Fibroblast of lung (primary cell): ENCODE data around the gene CHCHD1. TPM values are rescaled to one million over a fixed set of nuclear protein-coding genes. Genes with fewer than 3 reads are reported as not detected.

Experiments
- DNase-seq, 2 donors: peaks; one replicate each; pipeline versions ENCODE4 v3.0.0 to v3.0.0-alpha.2; 2010; ENCODE audit warnings: low read depth in 2 of 2
- H2AFZ ChIP-seq: 2 replicates; pipeline ENCODE4 v1.5.1; 2012; ENCODE audit warnings: low read length, control low read depth, inconsistent platforms
- H3K27ac ChIP-seq: 2 replicates; pipeline ENCODE4 v1.5.1; 2011; ENCODE audit warnings: low read length, control low read depth; ENCODE audit not compliant: insufficient read depth
- H3K27me3 ChIP-seq: 2 replicates; pipeline ENCODE4 v1.5.1; 2011; ENCODE audit warnings: mild to moderate bottlenecking, low read length; ENCODE audit not compliant: control insufficient read depth, insufficient read depth
- H3K36me3 ChIP-seq: 2 replicates; pipeline ENCODE4 v1.5.1; 2011; ENCODE audit warnings: low read length; ENCODE audit not compliant: control insufficient read depth, insufficient read depth
- H3K4me1 ChIP-seq: 2 replicates; pipeline ENCODE4 v1.5.1; 2011; ENCODE audit warnings: low read length; ENCODE audit not compliant: control insufficient read depth, insufficient read depth; ENCODE audit errors: extremely low read depth
- H3K4me2 ChIP-seq: 2 replicates; pipeline ENCODE4 v1.5.1; 2011; ENCODE audit warnings: low read length, control low read depth; ENCODE audit not compliant: insufficient read depth; ENCODE audit errors: extremely low read depth
- H3K4me3 ChIP-seq, 4 experiments: fragments of 200-600 bp in 1 of 4; sonication (generic) in 1 of 4; replicated peaks in 1 of 4; 2 replicates each; pipeline ENCODE4 v1.5.1; 2011 to 2016; ENCODE audit warnings: low read length in 4 of 4, low read depth in 3 of 4, mild to moderate bottlenecking in 3 of 4, control low read depth in 2 of 4, inconsistent platforms in 1 of 4, mixed read lengths in 1 of 4; ENCODE audit not compliant: insufficient read depth in 1 of 4; ENCODE audit errors: control extremely low read depth in 1 of 4
- H3K79me2 ChIP-seq: 2 replicates; pipeline ENCODE4 v1.5.1; 2012; ENCODE audit warnings: mild to moderate bottlenecking, low read length, inconsistent platforms; ENCODE audit not compliant: control insufficient read depth, insufficient read depth
- H3K9ac ChIP-seq: 2 replicates; pipeline ENCODE4 v1.5.1; 2011; ENCODE audit warnings: mild to moderate bottlenecking, low read length, control low read depth; ENCODE audit not compliant: insufficient read depth
- H3K9me3 ChIP-seq: 2 replicates; pipeline ENCODE4 v1.5.1; 2012; ENCODE audit warnings: low read depth, low read length; ENCODE audit not compliant: control insufficient read depth, insufficient read depth
- H4K20me1 ChIP-seq: 2 replicates; pipeline ENCODE4 v1.5.1; 2011; ENCODE audit warnings: low read length; ENCODE audit not compliant: control insufficient read depth, insufficient read depth; ENCODE audit errors: extremely low read depth
- EZH2 ChIP-seq: IDR thresholded peaks from 2 replicates; pipeline ENCODE4 v1.5.1; 2012; ENCODE audit warnings: low read length, control low read depth, mild to moderate bottlenecking; ENCODE audit errors: missing control alignments
- polyA plus RNA-seq, 2 donors: library from polyadenylated mRNA; depleted of rRNA in 1 of 2; stranded (reverse) in 1 of 2; unstranded in 1 of 2; fragments of >200 nt; gene quantifications; 2 replicates each; pipeline ENCODE4 v1.2.1, GENCODE V29; 2011 to 2012; ENCODE audit warnings: missing spikeins in 1 of 2
- total RNA-seq: library from RNA; depleted of rRNA; stranded (reverse); fragments of >200 nt; gene quantifications from 2 replicates; pipeline ENCODE4 v1.2.1, GENCODE V29; 2014
- TF ChIP-seq, protein P1 (sequence below), 2 donors: IDR thresholded peaks in 1 of 2; conservative IDR thresholded peaks in 1 of 2; 1 replicate in 1 of 2; 2 replicates in 1 of 2; pipeline ENCODE4 v1.5.1; 2011 to 2012; ENCODE audit warnings: low read length in 2 of 2, control low read depth in 1 of 2, inconsistent platforms in 1 of 2, low read depth in 1 of 2, mild to moderate bottlenecking in 1 of 2

Gene CHCHD1
- total and polyA plus RNA-seq, 2 donors (not counting 1 experiment from before 2014, with no cell fraction given) = 21.3 to 31.0 TPM

GRCh38 chr10:73815719-73816030, 33.8 kb downstream of the CHCHD1 start:
- no peak for TF ChIP-seq EZH2
- TF ChIP-seq, protein P1, sequence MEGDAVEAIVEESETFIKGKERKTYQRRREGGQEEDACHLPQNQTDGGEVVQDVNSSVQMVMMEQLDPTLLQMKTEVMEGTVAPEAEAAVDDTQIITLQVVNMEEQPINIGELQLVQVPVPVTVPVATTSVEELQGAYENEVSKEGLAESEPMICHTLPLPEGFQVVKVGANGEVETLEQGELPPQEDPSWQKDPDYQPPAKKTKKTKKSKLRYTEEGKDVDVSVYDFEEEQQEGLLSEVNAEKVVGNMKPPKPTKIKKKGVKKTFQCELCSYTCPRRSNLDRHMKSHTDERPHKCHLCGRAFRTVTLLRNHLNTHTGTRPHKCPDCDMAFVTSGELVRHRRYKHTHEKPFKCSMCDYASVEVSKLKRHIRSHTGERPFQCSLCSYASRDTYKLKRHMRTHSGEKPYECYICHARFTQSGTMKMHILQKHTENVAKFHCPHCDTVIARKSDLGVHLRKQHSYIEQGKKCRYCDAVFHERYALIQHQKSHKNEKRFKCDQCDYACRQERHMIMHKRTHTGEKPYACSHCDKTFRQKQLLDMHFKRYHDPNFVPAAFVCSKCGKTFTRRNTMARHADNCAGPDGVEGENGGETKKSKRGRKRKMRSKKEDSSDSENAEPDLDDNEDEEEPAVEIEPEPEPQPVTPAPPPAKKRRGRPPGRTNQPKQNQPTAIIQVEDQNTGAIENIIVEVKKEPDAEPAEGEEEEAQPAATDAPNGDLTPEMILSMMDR (conservative IDR thresholded peaks at IDR 0.05 in 1 of 2, IDR thresholded peaks at IDR 0.05 in 1 of 2; ENCODE audit: low read depth in 1 of 2, low read length in 2 of 2) = no peak
- H3K27ac ChIP-seq = no peak overlapping the region
- peaks cover 9% of the 10 kb centered on the region for H3K36me3 ChIP-seq
- H3K4me2 ChIP-seq = no peak overlapping the region
- H3K4me1 ChIP-seq = peaks cover 4% of the 10 kb centered on the region
- no peaks in the 10 kb centered on the region for H3K27me3 ChIP-seq
- no peak overlapping the region for H3K4me3 ChIP-seq
- H3K9ac ChIP-seq = no peak overlapping the region
- peaks cover under 1% of the 10 kb centered on the region for H3K79me2 ChIP-seq
- no peaks in the 10 kb centered on the region for H3K9me3 ChIP-seq
- H4K20me1 ChIP-seq = no peaks in the 10 kb centered on the region
- DNase-seq = no peak
- H2AFZ ChIP-seq = no peak overlapping the region

DNA sequence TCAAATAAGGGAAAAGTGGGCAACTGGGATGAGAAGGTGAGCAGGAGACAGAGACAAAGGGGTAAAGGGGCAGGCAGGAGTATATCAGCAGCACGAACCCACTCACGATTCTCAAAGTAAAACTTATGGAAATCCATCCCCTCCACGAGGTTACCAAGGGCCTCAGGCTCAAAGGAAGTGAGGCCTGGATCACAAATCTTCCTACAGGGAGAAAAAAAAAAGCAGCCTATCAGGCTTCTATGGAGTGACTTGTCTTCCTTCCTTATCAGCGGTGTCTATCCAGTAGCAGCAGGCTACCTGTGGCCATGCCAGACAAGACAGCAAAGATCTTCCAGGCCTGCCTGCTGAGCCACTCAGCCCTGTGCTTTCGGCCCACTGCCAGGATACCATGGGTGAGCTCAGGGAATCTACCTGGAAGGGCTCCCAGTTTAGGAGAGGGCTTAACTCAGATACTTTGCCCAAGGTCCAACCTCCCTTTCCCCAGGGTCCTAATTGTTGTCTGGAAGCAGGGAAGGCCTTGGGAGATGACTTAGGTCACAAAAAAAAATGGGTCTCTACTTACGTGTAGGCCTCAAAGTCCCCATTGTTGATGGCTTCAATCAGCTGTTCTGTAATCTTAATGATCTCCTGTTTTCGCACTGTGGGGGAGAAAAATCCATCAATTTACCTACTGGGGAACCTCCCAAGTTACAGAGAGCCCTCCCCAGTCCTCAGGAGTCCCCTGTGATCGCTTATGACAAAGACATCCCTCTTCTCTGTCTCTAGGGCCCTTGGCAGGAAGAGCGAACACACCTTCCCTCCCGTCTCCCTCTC, 35.3 kb downstream of the CHCHD1 start:
- Histone ChIP-seq H3K4me3 (no peak overlapping the region), H3K9me3 (no peaks in the 10 kb centered on the region), H3K79me2 (no peaks in the 10 kb centered on the region), H3K36me3 (peaks cover 9% of the 10 kb centered on the region), H3K27me3 (no peaks in the 10 kb centered on the region), H3K27ac (no peak overlapping the region), H3K4me1 (peaks cover 4% of the 10 kb centered on the region), H4K20me1 (no peaks in the 10 kb centered on the region), H3K4me2 (no peak overlapping the region), H2AFZ (no peak overlapping the region), H3K9ac (no peak overlapping the region)
- TF ChIP-seq, protein P1 (conservative IDR thresholded peaks at IDR 0.05 in 1 of 2, IDR thresholded peaks at IDR 0.05 in 1 of 2; ENCODE audit: low read depth in 1 of 2, low read length in 2 of 2) = no peak
- no peak for TF ChIP-seq EZH2
- peak in 1 of 2 donors; percentile 20 for DNase-seq

- no peaks in the 10 kb centered on the region for H3K9me3 ChIP-seq
- no peak overlapping the region for H3K4me2 ChIP-seq
- no peak overlapping the region for H3K4me3 ChIP-seq
- no peak overlapping the region for H3K27ac ChIP-seq
- H3K9ac ChIP-seq = no peak overlapping the region
- H3K27me3 ChIP-seq = no peaks in the 10 kb centered on the region
- DNase-seq = no peak
- no peak overlapping the region for H2AFZ ChIP-seq
- peaks cover 4% of the 10 kb centered on the region for H3K4me1 ChIP-seq
- TF ChIP-seq, protein P1 (conservative IDR thresholded peaks at IDR 0.05 in 1 of 2, IDR thresholded peaks at IDR 0.05 in 1 of 2; ENCODE audit: low read depth in 1 of 2, low read length in 2 of 2) = no peak
- TF ChIP-seq EZH2 = no peak
- H3K79me2 ChIP-seq = no peaks in the 10 kb centered on the region
- H4K20me1 ChIP-seq = no peaks in the 10 kb centered on the region
- H3K36me3 ChIP-seq = peaks cover 9% of the 10 kb centered on the region
Observed at GRCh38 chr10:73817826-73818225, 36.0 kb downstream of the CHCHD1 start.
